Fibroblast of pulmonary artery (primary cell): ENCODE data around the gene MRGPRG.

Experiments used
- DNase-seq: peaks from one replicate; pipeline ENCODE4 v3.0.0-alpha.2; 2010; ENCODE audit warnings: low read depth
- H3K4me3 ChIP-seq: replicated peaks from 2 replicates; pipeline ENCODE4 v1.5.1; 2011; ENCODE audit warnings: low read depth, mild to moderate bottlenecking, control low read depth, low read length, moderate library complexity
- TF ChIP-seq, protein P1 (sequence below): IDR thresholded peaks from 2 replicates; pipeline ENCODE4 v1.5.1; 2011; ENCODE audit warnings: mild to moderate bottlenecking, control low read depth, low read length, inconsistent platforms; ENCODE audit errors: missing control alignments

Gene MRGPRG

GRCh38 chr11:3190600-3190999 lies 28.0 kb downstream of the MRGPRG start:
- TF ChIP-seq, protein P1, sequence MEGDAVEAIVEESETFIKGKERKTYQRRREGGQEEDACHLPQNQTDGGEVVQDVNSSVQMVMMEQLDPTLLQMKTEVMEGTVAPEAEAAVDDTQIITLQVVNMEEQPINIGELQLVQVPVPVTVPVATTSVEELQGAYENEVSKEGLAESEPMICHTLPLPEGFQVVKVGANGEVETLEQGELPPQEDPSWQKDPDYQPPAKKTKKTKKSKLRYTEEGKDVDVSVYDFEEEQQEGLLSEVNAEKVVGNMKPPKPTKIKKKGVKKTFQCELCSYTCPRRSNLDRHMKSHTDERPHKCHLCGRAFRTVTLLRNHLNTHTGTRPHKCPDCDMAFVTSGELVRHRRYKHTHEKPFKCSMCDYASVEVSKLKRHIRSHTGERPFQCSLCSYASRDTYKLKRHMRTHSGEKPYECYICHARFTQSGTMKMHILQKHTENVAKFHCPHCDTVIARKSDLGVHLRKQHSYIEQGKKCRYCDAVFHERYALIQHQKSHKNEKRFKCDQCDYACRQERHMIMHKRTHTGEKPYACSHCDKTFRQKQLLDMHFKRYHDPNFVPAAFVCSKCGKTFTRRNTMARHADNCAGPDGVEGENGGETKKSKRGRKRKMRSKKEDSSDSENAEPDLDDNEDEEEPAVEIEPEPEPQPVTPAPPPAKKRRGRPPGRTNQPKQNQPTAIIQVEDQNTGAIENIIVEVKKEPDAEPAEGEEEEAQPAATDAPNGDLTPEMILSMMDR: no peak
- no peak for DNase-seq
- no peak overlapping the region for H3K4me3 ChIP-seq

DNA sequence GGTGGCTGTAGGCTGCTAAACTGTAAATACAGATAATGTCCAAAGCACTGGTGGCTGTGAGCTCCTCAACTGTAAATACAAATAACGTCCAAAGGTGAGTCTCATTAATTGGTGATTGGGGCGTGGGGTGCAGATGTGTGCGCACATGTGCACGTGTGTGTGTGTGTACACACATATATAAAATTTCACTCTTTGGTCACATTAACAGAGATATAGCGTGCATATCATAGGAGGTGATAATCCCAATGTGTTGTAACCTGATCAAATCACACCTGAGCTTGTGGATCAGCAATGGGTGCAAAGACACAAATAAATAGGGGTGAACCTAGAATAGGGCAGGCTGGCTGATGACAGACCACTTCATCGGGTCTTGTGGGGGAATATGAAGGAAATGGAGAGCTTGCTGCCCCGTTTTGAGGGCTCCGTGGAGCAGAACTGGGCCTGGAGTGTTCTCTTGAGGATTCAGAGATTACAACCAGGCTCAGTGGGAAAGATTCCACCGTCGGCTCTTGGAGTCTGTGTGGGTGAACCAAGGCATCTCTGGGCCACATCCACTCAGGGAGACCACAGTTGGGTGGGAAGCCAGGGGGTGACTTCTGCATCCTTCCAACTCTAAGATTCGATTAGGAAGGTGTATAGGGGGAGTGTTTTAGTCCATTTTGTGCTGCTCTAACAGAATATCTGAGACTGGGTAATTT lies 28.6 kb downstream of the MRGPRG start:
- TF ChIP-seq, protein P1: no peak
- no peak overlapping the region for H3K4me3 ChIP-seq
- no peak for DNase-seq

DNA sequence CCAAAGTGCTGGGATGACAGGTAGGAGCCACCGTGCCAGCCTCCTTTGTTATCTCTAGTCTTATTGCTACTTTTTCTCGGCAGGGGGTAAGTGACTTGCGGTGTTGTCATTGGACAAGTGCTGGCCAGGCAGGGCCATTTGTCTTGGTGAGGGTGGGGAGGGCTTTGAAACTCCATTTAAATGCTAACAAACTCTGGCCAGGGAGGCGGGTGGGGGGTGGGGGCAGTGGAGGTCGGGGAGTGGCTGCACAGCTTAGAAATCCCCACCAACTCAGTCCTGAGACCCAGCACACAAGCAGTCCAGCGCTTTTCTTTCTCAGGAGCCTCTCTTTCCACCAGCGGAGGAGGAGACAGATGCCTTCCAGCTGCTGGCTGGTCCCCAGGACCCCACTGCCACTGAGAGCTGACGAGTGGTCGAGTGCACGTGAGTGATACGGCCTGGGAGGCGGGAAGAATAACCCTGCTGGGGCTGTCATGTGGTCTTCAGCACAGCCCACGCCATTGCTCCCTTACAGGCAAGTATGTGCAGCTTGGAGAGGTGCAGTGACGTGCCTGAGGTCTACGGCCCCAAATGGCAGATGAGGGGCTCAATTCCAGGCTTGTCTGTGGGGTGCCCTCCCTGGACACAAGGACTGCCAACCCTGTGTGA lies 29.3 kb downstream of the MRGPRG start:
- DNase-seq: no peak
- TF ChIP-seq, protein P1: no peak

DNA sequence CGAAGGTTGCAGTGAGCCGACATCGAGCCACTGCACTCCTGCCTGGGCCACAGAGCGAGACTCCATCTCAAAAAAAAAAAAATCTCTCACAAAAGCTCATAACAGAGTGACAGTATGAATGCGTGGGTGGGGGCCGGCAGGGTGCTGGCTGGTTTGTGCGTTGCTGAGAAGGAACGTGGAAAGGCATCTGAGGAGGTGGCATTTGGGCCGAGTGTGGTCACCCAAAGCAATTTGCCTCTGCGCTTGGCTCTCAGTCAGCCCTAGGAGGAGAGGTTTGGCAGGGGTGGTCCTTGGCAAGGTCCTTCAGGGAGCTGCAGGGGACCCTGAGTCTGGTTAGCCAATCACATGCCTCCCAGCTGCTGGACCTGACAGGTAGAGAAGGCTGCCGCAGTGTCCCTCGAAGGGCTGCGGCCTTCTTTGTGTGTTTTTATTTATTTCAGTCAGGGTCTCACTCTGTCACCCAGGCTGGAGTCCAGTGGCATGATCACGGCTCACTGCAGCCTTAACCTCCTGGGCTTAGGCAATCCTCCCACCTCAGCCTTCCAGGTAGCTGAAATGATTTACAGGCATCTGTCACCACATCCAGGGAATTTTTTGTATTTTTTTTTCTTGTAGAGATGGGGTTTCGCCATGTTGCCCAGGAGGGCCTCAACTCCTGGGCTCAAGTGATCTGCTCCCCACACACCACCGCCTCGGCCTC lies 30.0 kb downstream of the MRGPRG start:
- no peak overlapping the region for H3K4me3 ChIP-seq
- TF ChIP-seq, protein P1: no peak
- DNase-seq: no peak

More for the DNA sequence above, 29.3 kb downstream of the MRGPRG start:
- H3K4me3 ChIP-seq: no peak overlapping the region

- H3K4me3 ChIP-seq: no peak overlapping the region
- TF ChIP-seq, protein P1: no peak
- DNase-seq: no peak
Observed at GRCh38 chr11:3186166-3186953, 32.3 kb downstream of the MRGPRG start.

- no peak overlapping the region for H3K4me3 ChIP-seq
- no peak for DNase-seq
- TF ChIP-seq, protein P1: no peak
Observed at GRCh38 chr11:3184732-3185347, 33.8 kb downstream of the MRGPRG start.
